Measurements from ENCODE around the gene CCDC86. TPM values are rescaled to one million over a fixed set of nuclear protein-coding genes. Genes with fewer than 3 reads are reported as not detected.
"Not testable (repeated sequence)": the region's sequence is repeated elsewhere in the genome, so short reads cannot be mapped to it uniquely, and the experiment has no call there.

Gene CCDC86
- total and polyA plus RNA-seq, 7 donors, result 4.8 to 24.0 (median 10.0) TPM

DNA sequence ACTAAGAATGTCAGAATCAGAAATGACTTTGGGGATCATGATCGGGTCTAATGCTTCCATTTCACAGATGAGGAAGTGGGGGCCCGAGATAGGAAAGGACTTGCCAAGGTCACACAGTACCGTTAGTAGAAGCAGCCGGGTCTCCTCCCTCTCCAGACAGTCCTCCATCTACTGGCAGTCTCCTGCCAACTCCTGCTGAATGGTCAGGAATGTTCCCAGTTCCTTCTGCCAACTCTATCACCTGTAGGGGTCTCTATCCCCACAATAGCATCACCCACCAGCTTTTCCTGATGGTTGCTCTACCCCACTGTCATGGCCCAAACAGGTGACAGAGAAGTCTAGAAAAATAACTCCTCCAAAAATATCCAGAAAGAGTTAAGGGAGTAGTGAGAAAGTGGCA lies 23.9 kb upstream of the CCDC86 start:
- TF ChIP-seq, protein P1, sequence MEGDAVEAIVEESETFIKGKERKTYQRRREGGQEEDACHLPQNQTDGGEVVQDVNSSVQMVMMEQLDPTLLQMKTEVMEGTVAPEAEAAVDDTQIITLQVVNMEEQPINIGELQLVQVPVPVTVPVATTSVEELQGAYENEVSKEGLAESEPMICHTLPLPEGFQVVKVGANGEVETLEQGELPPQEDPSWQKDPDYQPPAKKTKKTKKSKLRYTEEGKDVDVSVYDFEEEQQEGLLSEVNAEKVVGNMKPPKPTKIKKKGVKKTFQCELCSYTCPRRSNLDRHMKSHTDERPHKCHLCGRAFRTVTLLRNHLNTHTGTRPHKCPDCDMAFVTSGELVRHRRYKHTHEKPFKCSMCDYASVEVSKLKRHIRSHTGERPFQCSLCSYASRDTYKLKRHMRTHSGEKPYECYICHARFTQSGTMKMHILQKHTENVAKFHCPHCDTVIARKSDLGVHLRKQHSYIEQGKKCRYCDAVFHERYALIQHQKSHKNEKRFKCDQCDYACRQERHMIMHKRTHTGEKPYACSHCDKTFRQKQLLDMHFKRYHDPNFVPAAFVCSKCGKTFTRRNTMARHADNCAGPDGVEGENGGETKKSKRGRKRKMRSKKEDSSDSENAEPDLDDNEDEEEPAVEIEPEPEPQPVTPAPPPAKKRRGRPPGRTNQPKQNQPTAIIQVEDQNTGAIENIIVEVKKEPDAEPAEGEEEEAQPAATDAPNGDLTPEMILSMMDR (IDR thresholded peaks at IDR 0.05), result no peak
- TF ChIP-seq POLR2AphosphoS5 (IDR thresholded peaks at IDR 0.05) (no peak), EP300 (IDR thresholded peaks at IDR 0.05) (no peak)
- no peak overlapping the region for H3K27ac ChIP-seq
- H3K9me3 ChIP-seq, result peaks cover 6 to 13% (median 8%) of the 10 kb centered on the region in 4 donors
- H3K27me3 ChIP-seq, result no peaks in the 10 kb centered on the region
- intact Hi-C loops (cut with DNase I), result no loop called here
- 71 to 89% methylated on average over 4 of the region's 4 CpGs for WGBS, 2 donors
- no peaks in the 10 kb centered on the region for H3K4me1 ChIP-seq
- no peak overlapping the region for H3K4me3 ChIP-seq
- DNase-seq, result no peak
- H3K36me3 ChIP-seq, result no peaks in the 10 kb centered on the region

DNA sequence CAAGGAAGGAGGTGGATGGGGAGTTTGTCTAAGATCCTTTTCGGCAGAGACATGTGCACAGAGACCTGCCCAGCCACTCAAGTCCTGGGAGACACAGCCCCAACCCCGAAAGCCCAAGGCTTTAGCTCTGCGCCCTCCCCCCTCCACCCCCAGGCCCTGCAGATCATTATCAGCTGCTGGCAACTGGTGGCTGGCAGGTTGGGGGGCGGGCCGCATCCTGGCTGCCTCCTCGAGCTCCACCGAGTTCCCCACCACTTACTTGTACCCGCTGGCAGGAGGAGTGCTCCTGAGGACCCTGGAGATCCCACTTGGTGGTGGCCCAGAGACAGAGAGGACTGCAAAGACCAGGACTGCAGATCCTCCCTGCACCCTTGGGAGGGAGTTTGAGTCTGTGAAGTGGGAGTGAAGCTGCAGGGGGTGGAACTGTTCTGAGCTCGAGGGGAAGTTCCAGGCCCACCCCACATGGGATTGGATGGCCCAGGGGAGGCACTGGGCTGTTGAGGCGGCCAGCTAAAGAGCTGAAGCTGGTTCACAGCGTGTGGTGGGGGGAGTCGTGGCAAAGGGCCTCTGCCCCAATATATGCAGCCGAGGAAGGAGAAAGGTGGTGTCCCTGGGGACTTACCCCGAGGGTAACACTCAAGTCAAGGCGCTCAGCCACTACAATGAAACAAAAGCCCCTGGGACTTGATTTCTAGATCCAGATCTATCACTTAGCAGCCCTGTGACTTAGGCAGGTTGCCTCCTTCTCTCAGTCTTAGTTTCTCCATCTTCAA lies 19.9 kb upstream of the CCDC86 start:
- intact Hi-C loops (cut with DNase I), result no loop called here
- Histone ChIP-seq H3K27me3 (no peaks in the 10 kb centered on the region), H3K36me3 (no peaks in the 10 kb centered on the region), H3K4me3 (no peak overlapping the region), H3K9me3 (peaks cover 0 to 6% (median 3%) of the 10 kb centered on the region in 4 donors), H3K27ac (no peak overlapping the region), H3K4me1 (no peaks in the 10 kb centered on the region)
- 60 to 84% methylated on average over 15 of the region's 15 CpGs for WGBS, 2 donors
- TF ChIP-seq, protein P1 (IDR thresholded peaks at IDR 0.05), result no peak
- TF ChIP-seq POLR2A (IDR thresholded peaks at IDR 0.05) (no peak), EP300 (IDR thresholded peaks at IDR 0.05) (no peak), POLR2AphosphoS5 (IDR thresholded peaks at IDR 0.05) (no peak)
- no peak for DNase-seq

GRCh38 chr11:60823745-60824306 lies 18.1 kb upstream of the CCDC86 start:
- WGBS, 2 donors, result 93 to 96% methylated on average over 5 of the region's 5 CpGs
- H3K27me3 ChIP-seq; DNase-seq; H3K4me1 ChIP-seq; H3K36me3 ChIP-seq; H3K9me3 ChIP-seq; H3K27ac ChIP-seq; intact Hi-C loops (cut with DNase I); H3K4me3 ChIP-seq: not testable (repeated sequence)

GRCh38 chr11:60825118-60825517 lies 16.8 kb upstream of the CCDC86 start:
- Histone ChIP-seq H3K4me3 (no peak overlapping the region), H3K4me1 (no peaks in the 10 kb centered on the region), H3K36me3 (no peaks in the 10 kb centered on the region), H3K27ac (no peak overlapping the region), H3K27me3 (no peaks in the 10 kb centered on the region), H3K9me3 (no peaks in the 10 kb centered on the region)
- intact Hi-C loops (cut with DNase I), result no loop called here
- no peak for TF ChIP-seq POLR2AphosphoS5 (IDR thresholded peaks at IDR 0.05)
- no peak for TF ChIP-seq EP300 (IDR thresholded peaks at IDR 0.05)
- no peak for TF ChIP-seq POLR2A (IDR thresholded peaks at IDR 0.05)
- TF ChIP-seq, protein P1 (IDR thresholded peaks at IDR 0.05), result no peak
- WGBS, 2 donors, result 90 to 92% methylated on average over 5 of the region's 5 CpGs
- DNase-seq, result no peak

GRCh38 chr11:60825790-60826189 lies 16.1 kb upstream of the CCDC86 start:
- no peaks in the 10 kb centered on the region for H3K27me3 ChIP-seq
- H3K4me1 ChIP-seq, result no peaks in the 10 kb centered on the region
- no peaks in the 10 kb centered on the region for H3K9me3 ChIP-seq
- WGBS, 2 donors, result 73 to 77% methylated on average over 6 of the region's 6 CpGs
- H3K4me3 ChIP-seq, result no peak overlapping the region
- H3K27ac ChIP-seq, result no peak overlapping the region
- H3K36me3 ChIP-seq, result no peaks in the 10 kb centered on the region
- TF ChIP-seq, protein P1 (IDR thresholded peaks at IDR 0.05), result no peak
- no peak for TF ChIP-seq EP300 (IDR thresholded peaks at IDR 0.05)
- no peak for TF ChIP-seq POLR2AphosphoS5 (IDR thresholded peaks at IDR 0.05)
- TF ChIP-seq POLR2A (IDR thresholded peaks at IDR 0.05), result no peak
- no peak for DNase-seq
- intact Hi-C loops (cut with DNase I), result no loop called here
